ENCODE data around the gene TBL3.

DNA sequence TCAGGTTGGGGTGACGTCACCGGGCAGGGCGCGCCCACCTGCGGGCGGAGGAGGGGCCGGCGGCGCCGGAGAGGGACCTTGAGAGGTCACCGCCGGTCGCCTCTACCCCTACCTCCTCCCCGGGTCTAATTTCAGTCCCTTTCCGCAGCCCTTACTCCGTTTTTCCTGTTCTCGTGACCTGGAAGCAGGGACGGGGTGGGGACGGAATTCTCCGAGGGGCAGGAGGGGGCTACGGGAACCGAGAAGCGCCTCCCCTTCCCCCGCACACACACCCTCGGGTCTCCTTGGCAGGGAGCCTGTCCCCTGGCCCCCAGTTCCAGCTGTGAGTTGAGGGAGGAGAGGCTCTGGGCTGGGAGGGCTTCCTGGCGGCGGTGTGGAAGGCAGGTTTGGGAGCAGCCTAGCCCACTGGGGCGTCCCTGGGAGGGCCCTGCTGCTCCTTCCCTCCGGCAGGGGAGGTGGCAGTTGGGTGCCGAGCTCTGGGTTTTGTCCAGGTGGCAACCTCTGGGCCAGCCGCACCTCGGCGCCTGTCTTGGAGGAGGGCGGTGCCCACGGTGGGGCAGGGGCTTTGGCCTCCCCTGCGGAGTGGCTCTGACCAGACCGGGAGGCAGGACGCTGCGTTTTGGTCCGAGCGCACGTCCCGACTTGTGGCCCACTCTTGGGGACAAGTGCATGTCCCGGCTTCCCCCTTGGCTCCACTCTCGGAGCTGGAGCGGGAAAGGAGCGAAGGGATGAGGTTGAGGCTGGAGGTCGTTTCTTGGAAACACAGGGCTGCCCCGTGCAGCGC is 18.7 kb downstream of the TBL3 start:
- TF ChIP-seq CTCF (IDR thresholded peaks at IDR 0.05) (no peak), SIN3A (IDR thresholded peaks at IDR 0.05; ENCODE audit: borderline replicate concordance, insufficient read depth, low read depth, low read length) (no peak), REST (IDR thresholded peaks at IDR 0.05; ENCODE audit: insufficient read depth in 1 of 2, low read depth in 2 of 2, low read length in 1 of 2) (no peak)
